IMR-90 (cell line): ENCODE data around the gene PGAP1. TPM values are rescaled to one million over a fixed set of nuclear protein-coding genes. Genes with fewer than 3 reads are reported as not detected.

Experiments used
- ATAC-seq: fragments of 200-7000 bp; cut with Tn5 transposase; 2 replicates; pipeline ENCODE4 v1.9.1; 2020; ENCODE audit warnings: low read depth, mild to moderate bottlenecking, moderate library complexity
- BruUV-seq: library from RNA; stranded (reverse); fragments of 400-500 nt; replicated peaks from 2 replicates; lab custom pipeline; 2021; lab: Mats Ljungman, UMichigan
- CTCF ChIA-PET: fragments of 300-600 bp; formaldehyde crosslinking; extraction: SDS; loops from one replicate; lab custom pipeline; 2021; ENCODE audit warnings: antibody characterized with exemption; lab: Yijun Ruan, JAX
- POLR2A ChIA-PET: fragments of 300-600 bp; sonication (Branson Sonifier 250); formaldehyde crosslinking; loops from one replicate; lab custom pipeline; 2022; ENCODE audit warnings: antibody characterized with exemption; ENCODE audit not compliant: unreplicated experiment; lab: Charles Lee
- DNase-seq: peaks from one replicate; pipeline ENCODE4 v3.0.0; 2013
- H2AFZ ChIP-seq: replicated peaks from 2 replicates; pipeline ENCODE3; 2013; ENCODE audit warnings: low read length, mild to moderate bottlenecking; ENCODE audit not compliant: poor library complexity
- H2AK5ac ChIP-seq: 2 replicates; pipeline ENCODE4 v1.6.1; 2013; ENCODE audit warnings: low read depth, low read length, inconsistent platforms
- H2AK9ac ChIP-seq: replicated peaks from 2 replicates; pipeline ENCODE3; 2013; ENCODE audit warnings: mild to moderate bottlenecking, low read depth, low read length, moderate library complexity; ENCODE audit not compliant: poor library complexity
- H2BK120ac ChIP-seq: 2 replicates; pipeline ENCODE4 v1.6.1; 2013; ENCODE audit warnings: low read depth, low read length, inconsistent platforms
- H2BK15ac ChIP-seq: 3 replicates; pipeline ENCODE4 v1.6.1; 2013; ENCODE audit warnings: low read depth, low read length, inconsistent platforms
- H2BK20ac ChIP-seq: 2 replicates; pipeline ENCODE4 v1.6.1; 2013; ENCODE audit warnings: low read depth, mild to moderate bottlenecking, inconsistent platforms, low read length, moderate library complexity
- H2BK5ac ChIP-seq: 2 replicates; pipeline ENCODE4 v1.6.1; 2013; ENCODE audit warnings: mild to moderate bottlenecking, low read depth, low read length, inconsistent platforms; ENCODE audit not compliant: poor library complexity, severe bottlenecking
- H3K14ac ChIP-seq: replicated peaks from 2 replicates; pipeline ENCODE4 v1.6.1; 2013; ENCODE audit warnings: low read depth, low read length, inconsistent platforms
- H3K18ac ChIP-seq: 2 replicates; pipeline ENCODE4 v1.6.1; 2013; ENCODE audit warnings: low read depth, low read length, control low read depth
- H3K23ac ChIP-seq: 2 replicates; pipeline ENCODE4 v1.6.1; 2013; ENCODE audit warnings: low read depth, low read length, inconsistent platforms
- H3K27ac ChIP-seq: 2 replicates; pipeline ENCODE4 v1.5.1; 2013; ENCODE audit warnings: mild to moderate bottlenecking, control low read depth, low read length; ENCODE audit not compliant: insufficient read depth
- H3K27me3 ChIP-seq: 2 replicates; pipeline ENCODE4 v1.6.1; 2013; ENCODE audit warnings: low read length; ENCODE audit not compliant: control insufficient read depth, insufficient read depth
- H3K36me3 ChIP-seq: 2 replicates; pipeline ENCODE4 v1.6.1; 2013; ENCODE audit warnings: low read length, mixed read lengths; ENCODE audit not compliant: control insufficient read depth, insufficient read depth
- H3K4ac ChIP-seq: 2 replicates; pipeline ENCODE4 v1.6.1; 2013; ENCODE audit warnings: low read depth, low read length, inconsistent platforms
- H3K4me1 ChIP-seq: 2 replicates; pipeline ENCODE4 v1.6.1; 2013; ENCODE audit warnings: low read length, mixed read lengths; ENCODE audit not compliant: control insufficient read depth, insufficient read depth
- H3K4me2 ChIP-seq: 2 replicates; pipeline ENCODE4 v1.6.1; 2013; ENCODE audit warnings: low read depth, mild to moderate bottlenecking, control low read depth, low read length, moderate library complexity
- H3K4me3 ChIP-seq: 2 replicates; pipeline ENCODE4 v1.5.1; 2013; ENCODE audit warnings: low read depth, mild to moderate bottlenecking, control low read depth, low read length, moderate library complexity; ENCODE audit not compliant: insufficient read depth
- H3K56ac ChIP-seq: 2 replicates; pipeline ENCODE4 v1.6.1; 2013; ENCODE audit warnings: low read length, inconsistent platforms; ENCODE audit not compliant: insufficient read depth; ENCODE audit errors: extremely low read depth
- H3K79me1 ChIP-seq, 2 experiments: 2 replicates each; pipeline ENCODE4 v1.6.1; 2013; ENCODE audit warnings: low read length in 2 of 2, inconsistent platforms in 1 of 2, low read depth in 1 of 2
- H3K9ac ChIP-seq: 2 replicates; pipeline ENCODE4 v1.6.1; 2013; ENCODE audit warnings: low read depth, low read length, control low read depth
- H3K9me1 ChIP-seq: 2 replicates; pipeline ENCODE4 v1.6.1; 2013; ENCODE audit warnings: low read length, inconsistent platforms; ENCODE audit not compliant: insufficient read depth
- H3K9me3 ChIP-seq: 2 replicates; pipeline ENCODE4 v1.6.1; 2013; ENCODE audit warnings: low read length; ENCODE audit not compliant: control insufficient read depth, insufficient read depth
- H4K20me1 ChIP-seq: 2 replicates; pipeline ENCODE4 v1.6.1; 2013; ENCODE audit warnings: low read length, inconsistent platforms; ENCODE audit not compliant: insufficient read depth
- H4K5ac ChIP-seq: 2 replicates; pipeline ENCODE4 v1.6.1; 2013; ENCODE audit warnings: mild to moderate bottlenecking, low read depth, low read length, control low read depth
- H4K8ac ChIP-seq, 2 experiments: 2 replicates each; pipeline ENCODE4 v1.6.1; 2013; ENCODE audit warnings: low read depth in 2 of 2, low read length in 2 of 2, control low read depth in 1 of 2, inconsistent platforms in 1 of 2
- H4K91ac ChIP-seq: 2 replicates; pipeline ENCODE4 v1.6.1; 2013; ENCODE audit warnings: low read depth, low read length, inconsistent platforms; ENCODE audit not compliant: insufficient read depth
- BHLHE40 ChIP-seq: fragments of 150-350 bp; IDR thresholded peaks from 2 replicates; pipeline ENCODE4 v1.6.1; 2016; ENCODE audit warnings: mild to moderate bottlenecking, low read depth, low read length
- CEBPB ChIP-seq: IDR thresholded peaks from 2 replicates; pipeline ENCODE4 v1.6.1; 2012; ENCODE audit warnings: low read depth, low read length, improper control_type of control experiment
- CHD1 ChIP-seq: IDR thresholded peaks from 2 replicates; pipeline ENCODE4 v1.6.1; 2012; ENCODE audit warnings: low read depth, low read length, improper control_type of control experiment
- CTCF ChIP-seq: conservative IDR thresholded peaks from 2 replicates; pipeline ENCODE4 v1.5.1; 2012; ENCODE audit warnings: mild to moderate bottlenecking, low read depth, low read length, improper control_type of control experiment
- ELK1 ChIP-seq: fragments of 150-350 bp; IDR thresholded peaks from 2 replicates; pipeline ENCODE4 v1.6.1; 2016; ENCODE audit warnings: low read depth, mild to moderate bottlenecking, low read length, moderate library complexity, borderline replicate concordance
- FOS ChIP-seq: fragments of 150-350 bp; IDR thresholded peaks from 2 replicates; pipeline ENCODE4 v1.6.1; 2016; ENCODE audit warnings: low read depth, low read length
- MAFK ChIP-seq: IDR thresholded peaks from 2 replicates; pipeline ENCODE4 v1.6.1; 2012; ENCODE audit warnings: low read depth, low read length, improper control_type of control experiment
- MAZ ChIP-seq: IDR thresholded peaks from 2 replicates; pipeline ENCODE4 v1.6.1; 2012; ENCODE audit warnings: low read depth, mild to moderate bottlenecking, low read length, improper control_type of control experiment, moderate library complexity, borderline replicate concordance
- MXI1 ChIP-seq: IDR thresholded peaks from 2 replicates; pipeline ENCODE4 v1.6.1; 2012; ENCODE audit warnings: low read depth, mild to moderate bottlenecking, low read length, moderate library complexity, borderline replicate concordance
- NFE2L2 ChIP-seq: fragments of 150-350 bp; IDR thresholded peaks from 2 replicates; pipeline ENCODE4 v1.6.1; 2016; ENCODE audit warnings: low read depth, mild to moderate bottlenecking, low read length
- POLR2A ChIP-seq: IDR thresholded peaks from 2 replicates; pipeline ENCODE4 v1.6.1; 2012; ENCODE audit warnings: mild to moderate bottlenecking, low read depth, low read length
- RAD21 ChIP-seq: IDR thresholded peaks from 2 replicates; pipeline ENCODE4 v1.6.1; 2012; ENCODE audit warnings: low read length, improper control_type of control experiment
- RCOR1 ChIP-seq: IDR thresholded peaks from 2 replicates; pipeline ENCODE4 v1.6.1; 2012; ENCODE audit warnings: mild to moderate bottlenecking, low read length, improper control_type of control experiment; ENCODE audit not compliant: insufficient replicate concordance
- RFX5 ChIP-seq: IDR thresholded peaks from 2 replicates; pipeline ENCODE4 v1.8.0; 2012; ENCODE audit warnings: low read depth, mild to moderate bottlenecking, low read length, moderate library complexity
- SMC3 ChIP-seq: fragments of 150-350 bp; IDR thresholded peaks from 2 replicates; pipeline ENCODE4 v1.6.1; 2016; ENCODE audit warnings: low read depth, mild to moderate bottlenecking, antibody characterized with exemption, low read length, moderate library complexity
- USF2 ChIP-seq: fragments of 150-350 bp; IDR thresholded peaks from 2 replicates; pipeline ENCODE4 v1.6.1; 2017; ENCODE audit warnings: mild to moderate bottlenecking, antibody characterized with exemption, low read length, low read depth
- dilution Hi-C: fragments of 300-500 bp; cut with HindIII; formaldehyde crosslinking; loops from one replicate; pipeline ENCODE4 v1.14.3; 2018; ENCODE audit warnings: low sequenced_read_pairs; ENCODE audit not compliant: unreplicated experiment
- in situ Hi-C: fragments of 300-500 bp; cut with MboI; formaldehyde crosslinking; loops from 3 replicates; pipeline ENCODE4 v1.14.3; 2019; ENCODE audit warnings: low sequenced_read_pairs, inconsistent platforms, mixed read lengths
- intact Hi-C: fragments of 100-400 bp; cut with micrococcal nuclease; formaldehyde crosslinking; loops from 2 replicates; pipeline ENCODE4 v1.10.0; 2022
- polyA plus RNA-seq, 3 experiments: library from polyadenylated mRNA; depleted of rRNA; stranded (reverse); fragments of >200 nt; gene quantifications; 2 replicates each; pipeline ENCODE4 v1.2.3, GENCODE V29; 2012; ENCODE audit warnings: low replicate concordance in 1 of 3
- total RNA-seq: library from RNA; depleted of rRNA; stranded (reverse); fragments of >200 nt; gene quantifications from 2 replicates; pipeline ENCODE4 v1.2.3, GENCODE V29; 2012

PGAP1 gene
- total and polyA plus RNA-seq, 2 of the 4 experiments (the other 2 are of a cell fraction): 1.9 to 5.7 TPM

- POLR2A ChIA-PET: no interaction called here
- Histone ChIP-seq H3K56ac (no peak overlapping the region), H2BK120ac (no peak overlapping the region), H3K27ac (no peak overlapping the region), H2BK15ac (no peak overlapping the region), H2BK5ac (no peak overlapping the region), H4K5ac (no peak overlapping the region), H2BK20ac (no peak overlapping the region), H3K9me3 (no peaks in the 10 kb centered on the region), H3K23ac (no peak overlapping the region), H4K91ac (no peak overlapping the region), H2AK9ac (no peak overlapping the region), H3K9ac (no peak overlapping the region), H3K4me3 (no peak overlapping the region), H3K4me1 (no peaks in the 10 kb centered on the region), H3K9me1 (no peaks in the 10 kb centered on the region), H3K36me3 (peaks cover 6% of the 10 kb centered on the region; the same call in 1 of the 2 replicates), H3K18ac (no peak overlapping the region), H2AFZ (no peak overlapping the region), H4K20me1 (no peaks in the 10 kb centered on the region), H2AK5ac (no peak overlapping the region), H3K4ac (no peak overlapping the region), H3K4me2 (no peak overlapping the region), H3K27me3 (no peaks in the 10 kb centered on the region), H4K8ac (no peak overlapping the region), H3K14ac (no peak overlapping the region), H3K79me1 (peaks cover 0 to 4% of the 10 kb centered on the region in 2 experiments; a peak in 1 of 4 replicates)
- ATAC-seq (no peak), DNase-seq (no peak)
- intact Hi-C loops: no loop called here
- dilution Hi-C loops: no loop called here
- no TSS peak for BruUV-seq
- TF ChIP-seq RCOR1 (no peak), ELK1 (no peak), RFX5 (no peak), RAD21 (no peak), BHLHE40 (no peak), MAFK (no peak), USF2 (no peak), CTCF (no peak), CEBPB (no peak), NFE2L2 (no peak), FOS (no peak), CHD1 (no peak), MAZ (no peak), POLR2A (no peak), MXI1 (no peak), SMC3 (no peak)
- in situ Hi-C loops: no loop called here
- CTCF ChIA-PET: interaction anchor here (0.6 to 0.7 kb wide), 2 partner anchors 72 to 1611 kb away, joined by 3 to 4 read pairs; no protein-coding TSS in a partner anchor
Measured at GRCh38 chr2:196917802-196918201, 8.7 kb downstream of the PGAP1 start.
